ENCODE data around the gene ABCA13. TPM values are rescaled to one million over a fixed set of nuclear protein-coding genes. Genes with fewer than 3 reads are reported as not detected.

ABCA13 gene
- total and polyA plus RNA-seq, 2 experiments from 2014 or later, result 0.21 to 0.50 TPM

DNA sequence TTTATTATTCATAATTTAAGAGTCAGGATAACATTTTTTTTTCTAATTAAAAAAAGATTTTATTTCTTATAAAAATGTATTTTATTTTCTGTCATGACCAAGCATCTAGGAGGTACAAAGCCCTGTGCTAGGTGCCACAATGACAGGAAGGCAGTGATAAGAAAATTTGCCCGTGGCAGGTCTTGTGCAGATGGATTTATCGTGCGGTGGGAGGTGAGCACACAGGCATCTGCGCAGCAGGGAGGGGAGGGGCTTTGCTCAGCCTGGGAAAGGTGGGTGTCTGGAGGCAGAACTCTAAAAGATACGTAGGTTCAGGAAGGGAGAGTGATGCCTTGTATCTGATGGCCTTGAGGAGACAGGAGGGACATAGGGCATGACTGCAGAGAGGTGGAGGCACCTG lies 115.6 kb downstream of the ABCA13 start:
- no peaks in the 10 kb centered on the region for H3K36me3 ChIP-seq
- H3K27me3 ChIP-seq, result no peaks in the 10 kb centered on the region
- DNase-seq (ENCODE audit: low read depth in 1 of 2, low spot score in 1 of 2), result no peak
- TF ChIP-seq, protein P1, sequence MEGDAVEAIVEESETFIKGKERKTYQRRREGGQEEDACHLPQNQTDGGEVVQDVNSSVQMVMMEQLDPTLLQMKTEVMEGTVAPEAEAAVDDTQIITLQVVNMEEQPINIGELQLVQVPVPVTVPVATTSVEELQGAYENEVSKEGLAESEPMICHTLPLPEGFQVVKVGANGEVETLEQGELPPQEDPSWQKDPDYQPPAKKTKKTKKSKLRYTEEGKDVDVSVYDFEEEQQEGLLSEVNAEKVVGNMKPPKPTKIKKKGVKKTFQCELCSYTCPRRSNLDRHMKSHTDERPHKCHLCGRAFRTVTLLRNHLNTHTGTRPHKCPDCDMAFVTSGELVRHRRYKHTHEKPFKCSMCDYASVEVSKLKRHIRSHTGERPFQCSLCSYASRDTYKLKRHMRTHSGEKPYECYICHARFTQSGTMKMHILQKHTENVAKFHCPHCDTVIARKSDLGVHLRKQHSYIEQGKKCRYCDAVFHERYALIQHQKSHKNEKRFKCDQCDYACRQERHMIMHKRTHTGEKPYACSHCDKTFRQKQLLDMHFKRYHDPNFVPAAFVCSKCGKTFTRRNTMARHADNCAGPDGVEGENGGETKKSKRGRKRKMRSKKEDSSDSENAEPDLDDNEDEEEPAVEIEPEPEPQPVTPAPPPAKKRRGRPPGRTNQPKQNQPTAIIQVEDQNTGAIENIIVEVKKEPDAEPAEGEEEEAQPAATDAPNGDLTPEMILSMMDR (IDR thresholded peaks at IDR 0.05; ENCODE audit: low read depth, low read length), result no peak
- H3K27ac ChIP-seq, result no peak overlapping the region
- no peaks in the 10 kb centered on the region for H3K9me3 ChIP-seq (ENCODE audit: low read depth)
- no peak overlapping the region for H3K4me3 ChIP-seq
- H3K4me1 ChIP-seq (ENCODE audit: low read depth), result peaks cover 31% of the 10 kb centered on the region

DNA sequence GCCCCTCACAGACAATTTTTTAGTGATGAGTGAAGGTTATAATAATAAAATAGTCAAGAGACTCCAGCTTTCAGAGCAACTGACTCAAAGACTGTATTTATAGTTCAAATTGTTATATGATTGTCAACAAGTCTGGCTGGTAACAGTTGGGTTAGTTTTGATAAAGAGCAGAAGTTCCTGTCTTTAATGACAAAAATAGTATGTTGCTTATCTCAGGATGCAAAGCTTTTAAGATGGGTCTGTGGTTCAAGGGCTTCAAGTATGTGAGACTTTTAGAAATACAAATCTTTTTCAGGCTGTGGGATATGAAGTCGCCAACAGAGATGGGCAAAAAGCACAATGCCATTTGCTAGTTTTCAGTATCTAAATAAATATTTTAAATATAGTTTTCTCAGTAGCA lies 118.4 kb downstream of the ABCA13 start:
- Histone ChIP-seq H3K27me3 (no peaks in the 10 kb centered on the region), H3K9me3 (ENCODE audit: low read depth) (no peaks in the 10 kb centered on the region), H3K36me3 (no peaks in the 10 kb centered on the region), H3K4me3 (no peak overlapping the region), H3K4me1 (ENCODE audit: low read depth) (peaks cover 31% of the 10 kb centered on the region), H3K27ac (peak overlapping the region; percentile 57)
- peak in 1 of 2 donors; percentile 56 for DNase-seq (ENCODE audit: low read depth in 1 of 2, low spot score in 1 of 2)
- TF ChIP-seq, protein P1 (IDR thresholded peaks at IDR 0.05; ENCODE audit: low read depth, low read length), result no peak

DNA sequence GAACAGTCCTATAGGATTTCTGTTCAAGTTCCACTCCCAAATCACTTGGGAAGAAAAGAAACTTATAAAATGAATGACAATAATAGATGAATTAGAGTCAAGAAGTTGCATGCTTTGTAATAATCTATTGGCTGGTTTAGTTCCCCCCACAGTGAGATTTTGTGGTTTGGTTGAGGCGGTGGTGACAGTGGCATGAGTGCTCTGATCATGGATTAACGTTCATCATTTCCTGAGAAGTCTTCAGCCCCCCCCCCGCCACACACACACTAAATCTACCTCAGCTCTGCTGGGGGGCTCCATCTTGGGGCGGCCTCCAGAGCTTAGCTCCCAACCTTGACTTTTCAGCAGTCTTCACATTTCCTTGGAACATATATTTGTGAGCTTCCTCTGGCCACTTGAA lies 121.7 kb downstream of the ABCA13 start:
- Histone ChIP-seq H3K4me1 (ENCODE audit: low read depth) (peaks cover 28% of the 10 kb centered on the region), H3K4me3 (no peak overlapping the region), H3K27me3 (no peaks in the 10 kb centered on the region), H3K27ac (no peak overlapping the region), H3K9me3 (ENCODE audit: low read depth) (no peaks in the 10 kb centered on the region), H3K36me3 (no peaks in the 10 kb centered on the region)
- no peak for DNase-seq (ENCODE audit: low read depth in 1 of 2, low spot score in 1 of 2)
- TF ChIP-seq, protein P1 (IDR thresholded peaks at IDR 0.05; ENCODE audit: low read depth, low read length), result no peak

DNA sequence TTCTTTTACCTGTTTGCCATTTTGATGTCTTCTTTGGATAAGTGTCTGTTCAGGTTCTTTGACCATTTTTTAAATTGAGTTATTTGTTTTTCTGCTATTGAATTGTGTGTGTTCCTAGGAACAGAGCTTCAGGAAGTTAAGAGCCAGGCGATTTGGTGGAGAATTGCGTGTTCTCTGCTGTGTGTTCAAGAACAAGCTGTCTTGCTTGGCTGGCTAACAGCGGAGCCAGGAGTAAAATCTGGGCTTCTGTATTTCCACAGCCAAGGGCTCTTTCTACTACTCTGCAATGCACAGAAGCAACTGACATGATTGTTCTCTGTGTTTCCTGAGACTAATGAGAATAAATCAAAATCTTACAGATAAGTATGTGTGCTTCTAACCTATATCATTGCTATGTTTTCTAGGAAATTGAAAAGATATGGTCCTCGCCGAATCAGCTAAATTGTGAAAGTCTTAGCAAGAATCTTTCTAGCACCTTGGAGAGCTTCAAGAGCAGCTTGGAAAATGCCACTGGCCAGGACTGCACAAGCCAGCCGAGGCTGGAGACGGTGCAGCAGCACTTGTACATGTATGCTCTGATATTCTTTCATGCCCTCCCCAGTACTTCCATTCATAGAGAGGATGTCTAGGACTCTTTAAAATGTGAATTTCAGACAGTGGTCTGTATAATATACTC lies 124.2 kb downstream of the ABCA13 start:
- H3K4me1 ChIP-seq (ENCODE audit: low read depth), result peaks cover 6% of the 10 kb centered on the region
- no peak overlapping the region for H3K27ac ChIP-seq
- H3K27me3 ChIP-seq, result no peaks in the 10 kb centered on the region
- TF ChIP-seq, protein P1 (IDR thresholded peaks at IDR 0.05; ENCODE audit: low read depth, low read length), result no peak
- no peaks in the 10 kb centered on the region for H3K9me3 ChIP-seq (ENCODE audit: low read depth)
- H3K4me3 ChIP-seq, result no peak overlapping the region
- no peaks in the 10 kb centered on the region for H3K36me3 ChIP-seq
- peak; percentile 19 to 69 for DNase-seq (ENCODE audit: low read depth in 1 of 2, low spot score in 1 of 2)

DNA sequence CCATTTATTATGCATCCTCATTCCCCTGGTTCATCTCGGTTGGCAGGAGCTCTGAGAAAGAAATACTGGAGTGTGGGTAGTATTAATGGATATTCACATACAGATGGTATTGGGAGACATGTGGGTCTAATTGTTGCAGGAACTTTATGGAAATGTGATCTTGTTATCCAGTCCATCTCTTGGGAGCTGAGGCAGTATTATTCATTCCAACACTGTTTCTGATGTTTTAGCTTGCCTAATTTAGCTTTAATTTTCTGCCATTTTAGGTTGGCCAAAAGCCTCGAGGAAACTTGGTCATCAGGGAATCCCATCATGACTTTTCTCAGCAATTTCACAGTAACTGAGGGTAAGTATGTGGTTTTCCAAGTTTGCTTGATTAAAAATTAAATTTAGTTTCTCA lies 125.7 kb downstream of the ABCA13 start:
- no peak overlapping the region for H3K4me3 ChIP-seq
- H3K27ac ChIP-seq, result no peak overlapping the region
- H3K4me1 ChIP-seq (ENCODE audit: low read depth), result no peaks in the 10 kb centered on the region
- H3K9me3 ChIP-seq (ENCODE audit: low read depth), result no peaks in the 10 kb centered on the region
- no peak for DNase-seq (ENCODE audit: low read depth in 1 of 2, low spot score in 1 of 2)
- no peaks in the 10 kb centered on the region for H3K36me3 ChIP-seq
- H3K27me3 ChIP-seq, result no peaks in the 10 kb centered on the region
- TF ChIP-seq, protein P1 (IDR thresholded peaks at IDR 0.05; ENCODE audit: low read depth, low read length), result no peak

Data from cardiac muscle cell (in vitro differentiated cells and primary cell).